GM19043 (cell line): ENCODE data around the gene SIGLEC14.

Experiments used
- ATAC-seq: cut with Tn5 transposase; IDR thresholded peaks from one replicate; pipeline ENCODE4 v1.9.1; 2021; ENCODE audit warnings: low read depth; ENCODE audit not compliant: unreplicated experiment

SIGLEC14 gene

DNA sequence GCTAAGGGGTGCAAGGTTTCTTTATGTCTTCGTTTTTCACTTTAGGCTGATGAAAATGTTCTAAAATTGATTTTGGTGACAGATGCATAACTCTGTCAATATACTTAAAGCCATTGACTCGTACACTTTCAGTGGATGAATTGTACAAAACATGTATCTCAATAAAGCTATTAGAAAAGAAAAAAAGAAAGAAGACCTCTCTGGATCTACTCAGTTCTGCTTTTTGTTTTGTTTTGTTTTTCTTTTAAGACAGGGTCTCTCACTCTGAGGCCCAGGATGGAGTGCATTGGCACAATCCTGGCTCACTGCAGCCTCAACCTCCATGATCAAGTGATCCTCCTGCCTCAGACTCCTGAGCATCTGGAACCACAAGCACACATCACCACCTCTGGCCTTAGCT lies 19.9 kb downstream of the SIGLEC14 start:
- no peak for ATAC-seq

DNA sequence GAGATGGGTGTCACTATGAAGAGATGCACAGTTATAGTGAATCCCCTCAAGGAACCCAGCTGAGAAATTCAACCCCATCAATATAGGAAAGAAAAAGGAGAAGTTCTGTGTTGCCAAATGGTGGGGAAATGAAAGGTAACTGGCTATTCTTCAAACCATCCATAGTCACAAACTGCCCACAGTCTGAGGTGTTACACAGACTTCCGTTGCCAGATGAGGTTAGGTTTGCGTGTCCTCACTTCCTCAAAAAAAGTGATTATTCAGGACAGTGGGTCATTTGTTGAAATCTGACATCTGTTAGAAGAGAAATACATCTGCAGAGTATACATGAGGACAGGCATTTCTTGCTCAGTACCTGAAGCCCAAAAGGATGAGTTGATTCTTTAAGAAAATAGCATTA lies 25.4 kb downstream of the SIGLEC14 start:
- ATAC-seq = no peak

DNA sequence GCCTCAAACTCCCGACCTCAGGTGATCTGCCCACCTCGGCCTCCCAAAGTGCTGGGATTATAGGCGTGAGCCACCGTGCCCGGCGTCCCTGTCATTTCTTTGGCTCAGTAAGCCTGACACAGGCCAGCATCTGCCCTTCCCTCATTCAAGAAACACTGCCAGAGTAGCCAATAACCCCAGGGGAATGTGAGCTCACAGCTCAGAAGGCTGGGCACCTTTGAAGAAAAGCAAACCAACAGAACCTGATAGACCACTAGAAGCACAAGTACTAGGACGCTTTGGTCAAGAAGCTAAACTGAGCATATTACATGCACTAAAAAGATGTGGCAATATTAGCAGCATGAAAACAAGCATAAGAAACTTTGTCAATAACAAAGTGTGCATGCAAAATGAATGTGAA lies 30.6 kb downstream of the SIGLEC14 start:
- no peak for ATAC-seq

DNA sequence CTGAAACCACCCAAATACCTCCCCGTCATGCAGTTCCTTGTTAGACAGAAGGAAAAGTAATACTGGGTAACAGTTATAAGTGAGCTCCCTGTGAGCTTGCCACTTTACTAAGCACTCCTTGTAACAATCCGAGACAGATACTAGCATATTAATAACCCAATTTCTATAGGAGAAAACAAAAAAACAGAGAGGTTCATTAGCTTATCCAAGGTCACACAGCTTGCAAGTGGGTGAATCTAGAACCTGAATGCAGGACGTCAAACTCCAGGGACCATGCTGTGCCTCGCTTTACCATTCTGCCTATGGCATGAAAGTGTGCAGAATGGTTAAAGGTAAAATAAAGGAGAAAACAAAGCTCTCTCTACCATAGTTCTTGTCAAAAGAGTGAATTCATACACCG lies 31.8 kb downstream of the SIGLEC14 start:
- ATAC-seq = no peak

DNA sequence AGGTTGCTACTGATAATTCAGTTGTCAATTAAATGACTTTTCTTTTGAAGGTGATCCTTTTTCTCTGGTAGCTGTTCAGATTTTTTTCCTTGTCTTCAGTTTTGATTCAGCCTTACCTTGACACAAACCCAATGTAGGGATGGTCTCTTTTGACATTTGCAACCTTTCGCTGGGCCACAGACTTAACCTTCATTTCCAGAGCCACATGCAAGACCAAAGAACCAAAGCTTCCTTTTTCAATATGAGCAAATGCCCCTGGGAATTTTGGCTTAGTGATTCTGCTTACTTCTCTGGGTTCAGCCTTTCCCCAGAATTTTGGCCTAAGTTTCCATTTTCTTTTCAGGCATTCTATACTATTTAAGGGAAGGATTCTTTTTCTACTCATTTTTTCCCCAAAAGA lies 36.0 kb downstream of the SIGLEC14 start:
- no peak for ATAC-seq

DNA sequence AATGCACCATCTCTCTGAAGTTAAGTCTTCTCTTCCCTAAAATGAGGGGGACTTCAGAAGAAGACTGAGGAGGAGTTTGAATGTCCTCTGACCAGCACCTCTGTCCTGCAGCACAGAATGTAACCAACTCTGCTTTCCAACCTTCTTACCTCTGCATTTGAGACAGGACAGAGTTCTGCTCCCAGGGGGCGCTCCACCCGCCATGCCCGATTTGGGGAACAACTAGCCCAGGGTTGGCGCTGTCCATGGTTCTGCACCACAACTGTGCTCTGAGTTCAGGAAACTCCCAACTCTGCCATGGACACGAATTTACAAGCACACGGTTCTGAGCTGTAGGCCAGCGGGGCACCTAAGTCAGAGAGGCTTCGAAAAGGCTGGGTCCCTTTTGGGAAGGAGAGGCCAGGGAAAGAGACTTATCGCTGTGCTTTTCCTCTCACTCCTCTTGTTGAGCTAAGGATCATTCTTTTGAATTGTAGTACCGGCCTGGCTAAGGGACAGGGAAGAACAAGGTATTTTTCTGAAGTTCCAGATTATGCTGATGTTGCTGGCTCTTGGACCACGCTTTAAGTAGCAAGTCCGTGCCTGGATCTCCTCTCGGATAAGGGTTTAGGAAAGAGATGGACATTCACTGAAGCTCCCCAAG lies 38.6 kb downstream of the SIGLEC14 start:
- ATAC-seq = no peak

DNA sequence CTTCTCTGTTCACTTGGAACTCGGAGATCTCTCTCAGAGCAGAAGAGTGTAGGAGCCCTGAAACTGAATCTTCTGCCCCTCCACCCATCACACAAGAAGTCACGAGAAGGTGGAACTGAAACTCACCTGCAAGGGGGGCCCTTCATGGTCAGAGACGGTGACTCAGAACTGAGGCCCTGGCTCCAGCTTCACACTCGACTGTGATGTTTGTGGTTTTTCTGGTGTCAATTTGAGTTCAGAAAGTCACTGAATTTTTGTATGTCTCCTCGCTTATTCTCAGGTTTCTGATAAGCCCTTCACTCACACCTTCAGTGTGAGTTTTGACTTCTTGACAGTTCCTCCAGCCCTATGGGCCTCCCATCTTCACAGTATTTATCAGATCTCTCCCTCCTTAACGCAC lies 39.5 kb downstream of the SIGLEC14 start:
- peak; percentile 95 for ATAC-seq

DNA sequence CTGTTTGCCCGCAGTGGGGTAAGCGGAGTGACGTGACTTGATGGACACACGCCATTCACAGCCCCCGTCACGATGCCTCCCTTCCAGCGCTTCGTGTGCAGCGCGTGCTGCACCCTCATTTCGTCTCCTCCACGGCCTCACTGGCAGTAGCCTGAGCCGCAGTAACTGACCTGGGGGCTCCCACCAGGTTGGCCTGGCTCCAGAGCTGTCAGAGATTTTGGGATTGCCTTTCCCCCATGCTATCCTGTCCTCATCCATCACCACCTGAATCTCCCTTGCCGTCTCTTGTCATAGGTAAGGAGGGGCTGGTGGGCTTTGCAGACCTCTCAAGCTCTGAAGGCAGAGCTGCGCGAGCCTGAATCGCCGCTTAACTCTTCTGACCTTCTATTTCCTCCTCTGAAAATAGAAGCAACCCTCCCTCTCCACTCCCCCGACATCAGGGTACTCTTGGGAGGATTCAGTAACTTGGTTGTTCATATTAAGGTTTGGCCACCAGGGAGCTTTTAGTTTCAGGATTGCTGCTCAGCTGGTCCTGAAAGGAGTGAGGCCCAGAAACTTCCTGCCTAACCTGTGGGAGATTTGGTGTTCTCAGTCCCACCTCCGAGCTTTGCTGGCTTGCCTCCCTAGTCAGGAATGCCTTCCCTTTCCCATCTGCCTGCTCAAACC lies 44.3 kb downstream of the SIGLEC14 start:
- no peak for ATAC-seq

DNA sequence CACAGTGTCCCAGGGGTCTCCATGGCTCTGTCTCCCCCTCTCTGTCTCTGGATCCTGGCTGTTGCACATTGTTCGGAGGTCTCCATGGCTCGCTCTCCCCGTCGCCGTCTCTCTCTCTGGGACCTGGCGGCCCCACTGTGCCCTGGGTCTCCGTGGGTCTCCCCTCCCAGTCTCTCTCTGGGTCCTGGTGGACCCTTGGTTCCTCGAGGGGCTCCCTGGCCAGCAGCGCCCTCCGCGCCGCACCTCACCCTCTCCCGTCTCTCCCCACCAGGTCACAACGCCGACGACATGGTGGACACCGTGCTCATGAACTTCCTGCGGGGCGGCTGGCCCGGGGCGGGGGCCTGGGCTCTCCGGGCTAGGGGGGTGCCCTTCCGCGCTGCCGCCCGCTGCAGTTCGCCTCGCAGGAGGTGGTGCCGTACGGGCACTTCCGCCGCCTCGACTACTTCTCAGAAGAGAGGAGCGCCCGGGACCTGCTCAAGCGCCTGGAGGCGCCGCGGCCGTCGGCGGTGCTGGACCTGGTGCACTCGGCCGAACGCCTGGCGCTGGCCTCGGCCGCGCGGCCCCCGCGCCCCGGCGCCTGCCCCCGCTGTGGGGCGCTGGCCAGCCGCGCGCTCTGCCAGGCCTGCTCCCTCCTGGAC lies 45.6 kb downstream of the SIGLEC14 start:
- no peak for ATAC-seq

DNA sequence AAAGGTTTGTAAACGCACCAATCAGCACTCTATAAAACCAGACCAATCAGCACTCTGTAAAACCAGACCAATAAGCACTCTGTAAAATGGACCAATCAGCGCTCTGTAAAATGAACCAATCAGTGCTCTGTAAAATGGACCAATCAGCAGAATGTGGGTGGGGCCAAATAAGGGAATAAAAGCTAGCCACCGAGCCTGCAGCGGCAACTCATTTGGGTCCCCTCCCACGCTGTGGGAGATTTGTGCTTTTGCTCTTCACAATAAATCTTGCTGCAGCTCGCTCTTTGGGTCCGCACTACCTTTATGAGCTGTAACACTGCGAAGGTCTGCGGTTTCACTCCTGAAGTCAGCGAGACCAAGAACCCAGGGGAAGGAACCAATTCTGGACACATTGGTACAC lies 47.5 kb downstream of the SIGLEC14 start:
- no peak for ATAC-seq

DNA sequence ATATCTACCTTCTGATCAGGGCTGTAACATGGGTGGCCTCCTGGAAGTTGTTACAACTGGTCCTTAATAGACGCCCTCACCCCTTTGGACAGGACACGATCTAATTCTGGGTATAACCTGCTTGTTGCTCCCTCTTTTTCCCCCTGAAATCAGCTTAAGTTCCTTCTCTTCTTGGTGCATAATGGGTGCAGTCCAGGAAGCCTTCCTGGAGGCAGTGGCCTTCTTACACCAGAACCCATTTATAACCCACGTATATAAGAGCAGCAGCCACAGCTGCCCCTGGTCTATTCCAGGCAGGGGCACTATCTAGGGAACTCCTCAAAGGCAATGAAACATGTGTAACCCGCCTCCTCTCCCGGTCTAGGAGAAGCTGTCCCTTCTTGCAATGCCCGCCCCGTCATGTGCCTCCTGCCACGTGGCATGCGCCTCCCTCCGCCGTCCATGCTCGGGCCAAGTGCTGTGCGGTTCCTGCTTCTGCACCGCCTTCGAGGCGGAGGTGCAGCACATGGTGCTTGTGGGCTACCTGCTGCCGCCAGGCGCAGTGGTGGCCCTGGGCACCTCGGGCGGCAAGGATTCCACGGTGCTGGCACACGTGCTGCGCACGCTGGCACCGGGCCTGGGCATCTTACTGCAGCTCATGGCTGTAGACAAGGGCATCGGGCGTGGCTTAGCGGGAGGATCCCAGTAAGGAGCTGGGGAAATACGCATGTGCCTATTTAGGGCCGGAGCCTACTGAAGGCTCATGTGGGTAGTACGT lies 48.3 kb downstream of the SIGLEC14 start:
- no peak for ATAC-seq

DNA sequence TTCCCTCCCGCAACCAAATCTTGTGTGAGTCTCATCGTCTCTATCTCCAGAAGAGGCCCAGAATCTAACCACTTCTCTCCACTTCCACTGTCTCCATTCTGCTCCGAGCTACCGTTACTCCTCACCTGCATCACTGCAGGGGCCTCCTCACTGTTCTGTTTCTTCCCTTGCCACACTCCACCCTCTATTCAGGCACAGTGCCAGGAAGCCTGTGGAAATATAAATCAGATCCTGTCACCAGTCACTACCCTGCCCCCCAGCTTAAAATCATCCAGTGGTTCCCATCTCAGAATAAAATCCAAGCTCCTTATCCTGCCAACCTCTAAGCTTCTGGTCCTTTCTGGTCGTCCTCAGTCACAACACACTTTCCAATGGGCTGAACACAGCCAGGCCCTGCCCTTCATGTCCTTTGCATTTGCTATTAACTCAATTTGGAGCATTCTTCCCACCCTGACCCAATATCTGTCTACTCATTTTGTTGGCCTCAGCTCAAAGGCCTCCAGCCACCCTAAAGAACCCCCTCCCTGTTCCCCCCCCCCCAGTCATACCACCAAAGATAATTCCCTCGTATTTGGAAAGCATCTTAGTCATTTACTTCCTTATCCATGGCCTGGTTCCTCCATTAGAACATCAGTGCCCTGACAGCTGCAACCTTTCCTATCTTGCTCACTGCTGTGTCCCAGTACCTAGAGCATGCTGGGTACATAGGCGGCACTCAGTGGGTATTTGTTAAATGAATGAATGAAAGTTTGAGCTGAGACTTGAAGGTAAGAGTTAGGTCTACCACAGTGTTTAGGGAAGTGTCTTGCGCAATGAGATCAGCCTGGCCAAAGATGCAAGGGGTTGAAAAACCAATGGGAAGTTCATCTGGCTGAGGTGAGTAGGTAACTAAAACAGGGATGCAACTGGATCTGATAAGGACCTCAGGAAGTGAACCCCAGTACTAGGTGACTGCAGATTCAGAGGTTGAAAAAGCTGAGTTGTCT lies 51.1 kb downstream of the SIGLEC14 start:
- ATAC-seq = no peak

DNA sequence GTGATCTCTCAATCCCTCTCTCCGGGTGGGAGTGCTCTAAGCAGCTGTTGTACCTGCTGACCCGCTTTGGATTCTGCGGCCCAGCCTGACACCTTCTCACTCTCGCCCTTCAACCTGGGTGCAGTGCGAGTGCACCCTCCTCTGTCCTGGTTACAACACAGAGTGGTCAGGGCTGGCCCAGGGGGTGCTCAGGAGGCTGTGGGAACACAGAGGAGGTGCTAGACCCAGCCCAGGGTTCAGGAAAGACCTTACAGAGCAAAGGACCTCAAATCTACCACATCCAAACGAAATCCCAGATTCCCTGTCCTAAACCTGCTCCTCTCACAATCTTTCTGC lies 51.9 kb downstream of the SIGLEC14 start:
- no peak for ATAC-seq

DNA sequence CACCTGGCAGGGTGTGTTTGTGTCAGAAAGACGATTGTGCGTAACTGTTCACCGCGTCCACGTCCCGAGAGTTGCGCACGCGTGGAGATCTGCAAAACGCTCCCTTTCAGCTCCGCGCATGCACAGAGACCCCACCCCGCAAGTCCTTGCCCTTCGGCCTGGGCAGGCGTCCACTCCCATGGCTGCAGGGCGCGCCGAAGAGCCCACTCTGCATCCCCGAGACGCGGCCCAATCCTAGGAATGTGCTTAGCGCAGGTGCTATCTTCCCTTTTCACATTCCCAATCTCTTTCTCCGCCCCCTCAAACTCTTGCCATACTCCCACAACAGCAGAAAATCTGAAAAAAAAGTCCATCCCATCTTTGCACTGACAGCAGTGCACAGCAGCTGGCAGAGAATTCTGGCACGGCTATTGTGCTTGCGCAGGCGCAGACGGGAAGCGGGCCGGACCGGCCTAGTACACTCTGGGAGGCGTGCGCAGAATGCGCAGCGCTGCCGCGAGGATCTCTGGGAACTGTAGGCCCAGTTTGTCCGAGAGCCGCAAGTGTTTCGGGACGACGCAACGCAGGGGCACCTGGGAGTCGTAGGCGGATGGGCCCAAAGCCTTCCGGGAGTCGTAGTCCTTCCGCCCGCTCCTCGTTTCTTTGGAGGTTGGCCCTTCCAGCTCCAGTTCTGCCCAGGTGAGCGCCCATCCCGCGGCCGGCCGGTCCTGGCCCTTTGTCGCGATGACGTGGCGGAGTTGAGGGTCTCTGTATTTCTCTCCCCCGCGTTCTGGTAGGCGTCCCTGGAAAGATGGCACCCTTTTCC lies 52.5 kb downstream of the SIGLEC14 start:
- ATAC-seq = peak; percentile 97

DNA sequence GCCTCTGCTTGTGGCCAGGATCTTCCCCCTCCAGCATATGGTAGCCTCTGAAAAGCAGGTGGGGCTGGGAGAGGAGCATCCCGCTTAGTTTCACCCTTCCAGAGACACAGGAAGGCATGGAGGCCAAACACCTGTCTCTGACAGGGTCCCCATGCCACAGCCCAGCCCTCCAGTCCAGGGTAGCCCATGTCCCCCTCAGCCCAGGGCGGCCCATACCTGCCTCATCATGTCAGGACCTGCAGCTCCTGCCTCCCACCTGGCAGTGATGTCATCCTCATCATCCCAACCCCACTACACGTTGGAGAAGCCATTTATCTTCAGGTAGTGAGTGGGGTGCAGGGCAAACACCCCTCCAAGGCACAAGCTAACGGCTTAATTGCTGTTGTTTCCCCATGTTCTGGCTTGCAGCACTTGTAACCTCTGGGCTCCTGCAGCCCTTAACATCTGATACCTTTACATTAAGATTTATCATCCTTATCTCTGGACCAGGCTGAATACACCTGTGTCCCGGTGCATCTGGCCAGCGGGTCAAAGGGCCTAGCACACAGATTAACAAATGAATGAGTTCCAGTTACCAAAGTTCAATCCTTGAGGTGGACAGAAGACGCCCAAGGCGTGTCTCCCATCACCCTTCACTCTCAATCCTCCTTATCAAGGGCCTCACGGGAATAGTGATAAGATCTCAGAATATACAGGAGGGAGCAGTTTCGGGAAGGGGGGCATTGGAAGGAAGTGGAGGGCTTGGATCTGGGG lies 53.3 kb downstream of the SIGLEC14 start:
- no peak for ATAC-seq
